DOHH2 (cell line): ENCODE measurements around the gene NPDC1.
A peak's percentile ranks its signal among the peaks of the same experiment; 100 is the strongest.

ENCODE experiments used
- H3F3A ChIP-seq: fragments of 200-600 bp; sonication (generic), shearing (Covaris generic); 2 replicates; pipeline ENCODE4 v1.6.0; 2016; ENCODE audit warnings: antibody characterized with exemption, mild to moderate bottlenecking; ENCODE audit not compliant: control insufficient read depth, insufficient read depth
- H3K27ac ChIP-seq: fragments of 200-600 bp; sonication (generic); 2 replicates; pipeline ENCODE4 v1.5.1; 2014; ENCODE audit warnings: low read depth, mild to moderate bottlenecking, low read length, moderate library complexity
- H3K27me3 ChIP-seq: fragments of 200-600 bp; sonication (generic); 2 replicates; pipeline ENCODE4 v1.6.1; 2014; ENCODE audit warnings: mild to moderate bottlenecking, low read length, mixed read lengths; ENCODE audit not compliant: control insufficient read depth
- H3K36me3 ChIP-seq: fragments of 200-600 bp; sonication (generic); 2 replicates; pipeline ENCODE4 v1.6.1; 2014; ENCODE audit warnings: mild to moderate bottlenecking, low read length, moderate library complexity, mixed read lengths; ENCODE audit not compliant: control insufficient read depth
- H3K4me1 ChIP-seq: fragments of 200-600 bp; sonication (generic); 2 replicates; pipeline ENCODE4 v1.6.1; 2014; ENCODE audit warnings: mild to moderate bottlenecking, low read length, mixed read lengths; ENCODE audit not compliant: control insufficient read depth
- H3K4me2 ChIP-seq: fragments of 200-600 bp; sonication (generic); 2 replicates; pipeline ENCODE4 v1.6.0; 2014; ENCODE audit warnings: mild to moderate bottlenecking, low read length, moderate library complexity
- H3K4me3 ChIP-seq: fragments of 200-600 bp; sonication (generic); 2 replicates; pipeline ENCODE4 v1.5.1; 2014; ENCODE audit warnings: mild to moderate bottlenecking, low read length, mixed read lengths
- H3K79me2 ChIP-seq: fragments of 200-600 bp; sonication (generic); 2 replicates; pipeline ENCODE4 v1.6.1; 2014; ENCODE audit warnings: mild to moderate bottlenecking, low read length, mixed read lengths; ENCODE audit not compliant: control insufficient read depth
- H3K9me2 ChIP-seq: fragments of 200-600 bp; sonication (generic); replicated peaks from 2 replicates; pipeline ENCODE4 v1.6.1; 2014; ENCODE audit warnings: mild to moderate bottlenecking, low read length, mixed read lengths; ENCODE audit not compliant: control insufficient read depth
- H3K9me3 ChIP-seq: fragments of 200-600 bp; sonication (generic); 2 replicates; pipeline ENCODE4 v1.6.1; 2014; ENCODE audit warnings: antibody characterized with exemption, low read length, mixed read lengths; ENCODE audit not compliant: control insufficient read depth, insufficient read depth
- H4K20me1 ChIP-seq: fragments of 200-600 bp; sonication (generic); 2 replicates; pipeline ENCODE4 v1.6.0; 2014; ENCODE audit warnings: low read depth, mild to moderate bottlenecking, antibody characterized with exemption, low read length, moderate library complexity; ENCODE audit not compliant: control insufficient read depth, insufficient read depth
- CTCF ChIP-seq: fragments of 200-600 bp; sonication (generic); IDR thresholded peaks from one replicate; pipeline ENCODE4 v1.5.1; 2014; ENCODE audit warnings: antibody characterized with exemption, mild to moderate bottlenecking, low read depth, low read length; ENCODE audit not compliant: poor library complexity, severe bottlenecking
- EZH2phosphoT487 ChIP-seq: fragments of 200-600 bp; sonication (generic); IDR thresholded peaks from 2 replicates; pipeline ENCODE4 v1.6.1; 2017; ENCODE audit warnings: borderline replicate concordance, mild to moderate bottlenecking, antibody characterized with exemption, low read length, moderate library complexity, mixed read lengths

The NPDC1 gene

DNA sequence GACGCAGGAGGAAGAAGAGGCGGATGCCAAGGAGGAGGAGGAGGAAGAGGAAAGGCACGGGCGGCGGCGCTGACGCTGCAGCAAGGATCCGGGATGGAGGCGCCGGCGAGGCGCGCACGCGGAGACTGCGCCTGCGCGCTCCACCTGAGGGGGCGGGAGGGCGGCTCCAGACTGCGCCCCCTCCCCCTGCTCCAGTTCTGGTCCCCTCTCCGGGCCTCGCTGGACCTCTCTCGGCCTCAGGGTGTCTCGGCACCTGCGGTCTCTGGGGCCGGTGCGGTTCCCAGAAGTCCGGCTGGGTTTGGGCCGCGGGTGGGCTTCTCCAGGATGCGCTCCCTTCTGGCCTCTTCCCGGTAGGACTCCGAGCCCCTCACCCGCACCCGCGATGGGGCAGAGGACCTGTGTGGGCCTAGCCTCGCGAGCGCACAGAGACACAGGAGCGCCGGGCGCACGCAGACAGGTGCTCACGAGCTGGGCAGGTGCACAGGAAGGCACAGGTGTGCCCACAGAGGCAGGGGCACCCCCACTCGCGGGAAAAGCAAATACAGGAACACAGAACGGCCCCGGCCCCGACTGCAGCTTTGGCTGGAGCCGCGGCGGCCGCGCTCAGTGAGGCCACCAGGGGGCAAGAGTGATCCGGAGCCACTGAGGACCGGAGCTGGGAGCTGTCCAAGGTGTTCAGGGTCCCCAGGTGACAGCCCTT, at the start of gene NPDC1:
Gene NPDC1 (minus strand): TSS at position 90 of the 700 bp plus-strand sequence. CDS start 188 bp downstream, outside the sequence.
- H3K27me3 ChIP-seq = peaks cover 50% of the 10 kb centered on the region
- no peaks in the 10 kb centered on the region for H3K9me2 ChIP-seq
- TF ChIP-seq CTCF (peak; percentile 90), EZH2phosphoT487 (peak; percentile 95; the same call in 1 of the 2 replicates)
- H3K27ac ChIP-seq = no peak within 1 kb of the TSS
- H3K4me3 ChIP-seq = peak within 1 kb of the TSS; percentile 50
- H3K4me1 ChIP-seq = peaks cover 6% of the 10 kb centered on the region
- no peaks in the 10 kb centered on the region for H3K9me3 ChIP-seq
- H4K20me1 ChIP-seq = peaks cover 8% of the 10 kb centered on the region
- H3F3A ChIP-seq = no peaks in the 10 kb centered on the region
- peak within 1 kb of the TSS; percentile 60 for H3K4me2 ChIP-seq
- H3K36me3 ChIP-seq = no peaks in the 10 kb centered on the region
- no peaks in the 10 kb centered on the region for H3K79me2 ChIP-seq

DNA sequence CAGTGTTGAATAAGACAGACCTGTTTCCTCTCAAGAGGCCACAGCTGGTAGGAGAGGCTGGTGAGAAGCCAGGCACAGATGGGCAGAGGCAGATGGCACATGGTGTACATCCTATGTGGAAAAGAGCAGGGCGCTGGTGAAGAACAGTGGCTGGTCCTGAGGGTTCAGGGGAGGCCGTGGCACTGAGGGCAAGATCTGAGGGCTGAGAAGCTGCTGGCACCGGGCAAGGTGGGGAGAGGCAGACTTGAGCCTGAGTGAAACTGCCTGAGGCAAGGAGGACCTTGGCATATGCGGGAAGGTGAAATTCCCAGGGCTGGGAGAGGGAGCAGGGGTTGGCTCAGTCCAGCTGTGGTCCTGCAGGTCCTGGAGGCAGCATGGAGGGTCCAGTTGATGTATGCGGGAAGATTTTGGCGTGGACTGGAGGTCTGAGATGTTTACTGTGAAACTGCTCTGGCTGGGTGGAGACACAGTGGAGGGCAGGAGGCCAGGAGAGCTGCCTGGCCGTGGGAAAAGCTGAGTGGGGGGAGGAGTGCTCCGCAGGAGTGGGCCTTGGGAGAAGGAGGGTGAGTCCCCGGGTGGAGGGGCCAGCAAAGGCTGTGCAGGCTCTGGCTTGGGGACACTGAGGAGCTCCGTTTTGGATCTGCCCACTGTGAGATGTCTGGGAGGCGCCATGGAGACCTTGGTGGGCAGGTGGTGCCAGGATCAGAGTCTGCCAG, 43.4 kb upstream of the NPDC1 start:
- TF ChIP-seq EZH2phosphoT487 = no peak
- no peak for TF ChIP-seq CTCF

GRCh38 chr9:137088121-137088520, 42.1 kb upstream of the NPDC1 start:
- H3K79me2 ChIP-seq = peaks cover 17% of the 10 kb centered on the region
- TF ChIP-seq CTCF (no peak), EZH2phosphoT487 (no peak)
- peak overlapping the region; percentile 93 for H3K4me3 ChIP-seq
- no peaks in the 10 kb centered on the region for H4K20me1 ChIP-seq
- H3K36me3 ChIP-seq = peaks cover 25% of the 10 kb centered on the region
- no peak overlapping the region for H3K27ac ChIP-seq
- H3K27me3 ChIP-seq = no peaks in the 10 kb centered on the region
- H3K9me3 ChIP-seq = no peaks in the 10 kb centered on the region
- no peaks in the 10 kb centered on the region for H3K9me2 ChIP-seq
- H3K4me1 ChIP-seq = peaks cover 22% of the 10 kb centered on the region
- peaks cover 3% of the 10 kb centered on the region; the same call in 1 of the 2 replicates for H3F3A ChIP-seq
- peak overlapping the region; percentile 97 for H3K4me2 ChIP-seq

More for the DNA sequence above, 43.4 kb upstream of the NPDC1 start:
- Histone ChIP-seq H3K27me3 (no peaks in the 10 kb centered on the region), H4K20me1 (no peaks in the 10 kb centered on the region), H3K36me3 (peaks cover 23% of the 10 kb centered on the region), H3K27ac (no peak overlapping the region), H3K4me2 (peak overlapping the region; percentile 18; the same call in 1 of the 2 replicates), H3K4me3 (no peak overlapping the region), H3F3A (peaks cover 3% of the 10 kb centered on the region; the same call in 1 of the 2 replicates), H3K9me3 (no peaks in the 10 kb centered on the region), H3K4me1 (peaks cover 22% of the 10 kb centered on the region), H3K79me2 (peaks cover 17% of the 10 kb centered on the region), H3K9me2 (no peaks in the 10 kb centered on the region)
